ENCODE results near the gene TMEM255B.
"Not testable (repeated sequence)": the region's sequence is repeated elsewhere in the genome, so short reads cannot be mapped to it uniquely, and the experiment has no call there.

Gene TMEM255B

GRCh38 chr13:113770441-113770840, 11.4 kb downstream of the TMEM255B start:
- DNase-seq = no peak

DNA sequence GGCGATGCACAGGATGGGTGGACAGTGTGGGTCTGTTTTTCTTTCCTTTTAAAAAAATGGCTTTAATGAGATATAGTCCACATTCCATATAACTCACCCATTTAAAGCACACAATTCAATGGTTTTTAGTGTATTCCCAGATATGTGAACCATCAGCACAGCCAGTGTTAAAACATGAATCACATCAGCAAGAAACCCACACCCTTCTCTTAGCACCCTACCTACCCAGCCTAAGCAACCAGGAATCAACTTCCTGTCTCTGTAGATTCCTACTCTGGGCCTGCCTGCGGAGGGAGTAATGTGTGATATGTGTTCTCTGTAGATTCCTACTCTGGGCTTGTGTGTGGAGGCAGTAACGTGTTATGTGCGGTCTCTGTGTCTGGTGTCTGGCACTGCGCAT, 11.9 kb downstream of the TMEM255B start:
- DNase-seq = no peak

DNA sequence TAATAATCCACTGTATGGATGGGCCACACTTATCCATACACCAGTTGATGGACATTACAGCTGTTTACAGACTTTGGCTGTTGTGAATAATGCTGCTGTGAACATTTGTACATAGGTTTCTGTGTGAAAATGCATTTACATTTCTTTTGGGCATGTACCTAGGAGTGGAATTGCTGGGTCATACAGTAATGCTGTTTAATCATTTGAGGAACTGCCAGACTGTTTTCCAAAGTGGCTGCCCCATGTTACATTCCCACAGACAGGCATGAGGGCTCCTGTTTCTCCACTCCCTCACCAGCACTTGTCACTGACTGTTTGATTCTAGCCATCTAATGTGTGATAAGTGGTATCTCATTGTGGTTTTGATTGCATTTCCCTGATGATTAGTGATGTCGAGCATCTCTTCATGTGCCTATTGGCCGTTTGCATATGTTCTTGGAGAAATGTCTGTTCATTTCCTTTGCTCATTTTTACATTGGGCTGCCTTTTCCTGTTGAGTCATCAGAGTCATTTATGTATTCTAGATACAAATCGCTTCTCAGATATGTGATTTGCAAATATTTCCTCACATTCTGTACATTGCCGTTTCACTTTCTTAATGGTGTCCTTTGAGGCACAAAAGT, 12.8 kb downstream of the TMEM255B start:
- no peak for DNase-seq

DNA sequence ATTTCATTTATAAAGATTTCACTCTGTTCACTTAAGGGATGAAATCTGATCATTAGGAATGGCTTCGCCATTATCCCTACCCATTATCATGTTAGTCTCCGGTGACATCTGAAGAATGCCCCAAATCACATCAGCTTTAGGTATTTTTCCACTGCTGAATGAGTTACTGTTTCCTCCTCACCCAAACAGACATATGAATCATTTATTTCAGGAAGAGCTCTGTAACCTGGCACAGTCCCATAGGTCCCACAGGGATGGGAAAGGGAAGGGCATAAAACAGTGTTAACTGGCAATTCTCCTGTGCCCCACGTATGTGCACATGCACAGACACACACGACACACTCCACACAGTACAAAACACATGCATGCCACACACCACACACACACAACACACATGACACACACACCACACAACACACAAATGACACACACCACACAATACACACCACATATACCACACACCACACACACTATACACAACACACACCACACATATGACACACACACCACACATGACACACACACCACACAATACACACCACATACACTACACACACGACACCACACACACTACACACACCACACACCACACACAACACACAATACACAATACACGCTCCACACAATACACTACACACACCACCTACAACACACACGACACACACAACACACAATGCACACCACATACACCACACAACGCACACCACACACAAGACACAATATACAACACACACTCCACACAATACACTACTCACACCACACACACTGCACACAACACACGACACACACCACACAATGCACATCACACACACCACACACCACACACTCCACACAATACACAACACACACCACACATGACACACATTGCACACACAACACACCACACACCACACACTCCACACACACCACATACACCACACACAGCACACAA, 15.4 kb downstream of the TMEM255B start:
- DNase-seq = no peak

- no peak for DNase-seq
These were observed 16.6 kb downstream of the TMEM255B start for GRCh38 chr13:113775451-113776145.

DNA sequence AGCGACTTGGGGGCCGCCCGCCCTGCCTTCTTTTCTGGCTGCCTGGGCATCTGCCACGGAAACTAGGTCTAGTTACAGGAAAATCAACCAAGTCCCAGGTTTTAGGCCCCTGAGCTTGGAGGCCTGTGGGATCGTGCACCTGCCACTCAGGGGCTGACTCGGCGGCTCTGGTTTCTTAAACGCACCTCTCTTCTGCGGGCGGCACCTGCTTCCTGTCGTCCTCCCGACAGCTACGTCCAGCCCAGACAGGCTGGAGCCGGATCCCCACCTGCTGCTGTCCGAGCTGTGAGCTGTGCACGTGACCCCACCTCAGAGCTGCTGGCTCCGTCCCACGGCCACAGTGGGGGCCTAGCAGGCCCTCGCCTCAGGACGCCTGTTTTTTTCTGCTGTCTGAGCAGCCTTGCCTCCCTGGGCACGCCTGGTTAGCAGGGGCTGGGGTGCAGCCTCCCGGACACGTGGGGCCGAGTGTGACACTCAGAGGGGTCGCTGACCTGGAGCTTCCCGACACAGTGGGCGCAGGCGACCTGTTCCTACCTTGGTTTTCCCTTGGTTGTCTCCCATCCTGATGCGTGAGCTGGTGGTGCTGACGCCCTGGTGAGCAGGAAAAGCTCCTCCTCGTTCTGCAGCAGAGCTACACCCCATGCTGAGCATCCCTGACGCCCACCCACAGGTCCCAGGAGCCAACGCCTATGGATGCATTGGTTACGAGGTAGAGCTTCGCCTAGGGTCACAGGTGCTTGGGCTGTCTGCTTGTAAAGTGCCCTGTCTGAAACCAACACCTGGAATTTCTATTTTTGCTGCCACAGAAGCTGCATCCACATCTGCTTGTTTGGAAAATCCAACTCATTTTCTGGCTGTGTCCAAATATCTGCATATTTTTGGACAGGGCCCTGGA, 17.5 kb downstream of the TMEM255B start:
- no peak for DNase-seq

DNA sequence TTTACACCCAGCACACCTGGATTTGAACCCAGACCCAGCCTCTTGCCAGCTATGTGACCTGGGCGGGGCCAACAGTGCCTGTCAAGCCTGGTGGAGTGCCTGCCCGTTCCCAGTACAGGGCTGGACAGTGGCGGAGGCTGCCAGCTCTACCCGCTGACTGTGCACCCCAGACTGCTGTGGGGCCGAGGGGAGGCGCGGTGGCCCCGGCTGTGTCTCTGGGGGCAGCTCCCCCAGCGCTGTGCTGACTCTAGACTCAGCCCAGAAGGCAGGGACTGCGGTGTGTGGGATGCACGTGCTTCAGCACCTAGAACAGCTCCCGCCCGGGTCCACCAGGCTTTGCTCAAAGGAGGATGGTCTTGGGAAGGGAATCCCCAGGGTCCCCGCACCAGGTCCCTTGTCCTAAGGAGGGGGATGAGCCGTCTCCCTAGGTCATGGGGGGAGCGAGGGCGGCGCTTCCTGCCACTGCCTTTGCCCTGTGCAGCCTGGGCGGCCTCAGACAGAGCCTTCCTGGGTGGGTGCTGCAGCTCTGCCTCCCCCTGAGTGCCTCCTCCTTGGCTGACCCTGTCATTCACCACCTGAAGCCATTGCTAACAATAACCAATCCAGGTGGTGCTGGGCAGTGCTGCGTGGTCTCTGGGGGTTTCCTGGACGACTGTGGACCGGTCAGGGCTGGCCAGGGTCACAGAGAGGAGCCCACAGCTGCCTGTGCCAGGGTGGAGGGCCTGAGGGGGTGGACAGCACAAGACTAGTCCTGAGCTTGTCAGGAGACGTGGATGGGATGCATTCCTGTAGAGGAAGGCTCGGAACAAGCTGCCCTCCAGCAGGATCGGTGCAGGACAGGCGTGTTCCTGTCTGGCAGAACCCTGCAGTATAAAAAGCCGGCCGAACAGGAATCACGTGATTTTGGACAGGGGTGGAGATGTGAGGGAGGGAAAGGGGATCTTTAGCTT, 18.6 kb downstream of the TMEM255B start:
- no peak for DNase-seq

DNA sequence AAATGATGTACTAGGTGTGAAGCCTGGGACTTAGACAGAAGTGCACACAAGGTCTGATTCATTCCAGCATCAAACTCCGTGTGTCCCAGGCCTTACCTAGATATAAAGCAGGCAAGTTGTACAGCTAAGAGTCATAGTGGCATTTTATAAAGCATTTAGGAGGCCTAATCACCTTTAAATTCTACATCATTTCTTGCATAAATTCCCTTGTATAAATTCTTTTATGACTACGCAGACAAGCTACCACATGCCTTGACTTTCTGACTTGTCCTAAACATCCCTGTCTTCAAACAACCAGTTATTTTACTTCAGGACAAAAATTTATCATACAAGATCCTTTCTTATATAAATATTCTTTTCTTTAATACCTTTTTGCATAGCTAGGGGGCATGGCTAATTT, 22.5 kb downstream of the TMEM255B start:
- DNase-seq = no peak

- DNase-seq = no peak
These were observed 23.4 kb downstream of the TMEM255B start for GRCh38 chr13:113782472-113782871.

DNA sequence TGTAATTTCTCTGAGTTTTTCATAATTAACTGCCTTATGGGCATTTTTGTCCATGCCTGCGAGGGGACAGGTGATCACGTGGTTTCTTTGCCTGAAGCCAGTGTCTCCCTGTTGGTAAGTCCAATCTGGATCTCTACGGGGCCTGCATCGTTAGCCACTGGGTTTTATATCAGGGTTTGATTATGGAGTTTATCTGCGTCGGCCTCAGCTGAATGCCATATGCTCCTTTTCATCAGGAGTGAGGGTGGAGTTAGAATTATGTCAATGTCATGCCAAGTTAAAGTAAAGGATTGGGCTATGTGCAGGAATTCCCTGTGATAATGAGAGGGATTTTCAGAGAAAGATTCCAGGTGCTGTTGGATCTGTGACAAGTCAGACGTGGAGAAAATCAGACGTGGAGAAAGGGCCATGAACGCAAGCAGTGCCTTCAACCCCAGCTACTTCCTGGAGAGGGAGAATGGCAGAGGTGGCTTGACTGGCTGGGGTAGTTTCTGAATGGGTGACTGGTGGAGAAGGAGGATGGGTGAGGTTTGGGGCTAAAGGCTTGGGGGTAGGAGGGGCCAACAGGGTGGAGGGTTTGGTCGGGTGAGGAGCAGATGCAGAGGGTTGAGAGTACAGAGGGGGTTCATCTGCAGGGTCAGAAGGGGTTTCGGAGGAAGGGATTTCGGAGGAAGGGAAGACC, 24.3 kb downstream of the TMEM255B start:
- DNase-seq = no peak

DNA sequence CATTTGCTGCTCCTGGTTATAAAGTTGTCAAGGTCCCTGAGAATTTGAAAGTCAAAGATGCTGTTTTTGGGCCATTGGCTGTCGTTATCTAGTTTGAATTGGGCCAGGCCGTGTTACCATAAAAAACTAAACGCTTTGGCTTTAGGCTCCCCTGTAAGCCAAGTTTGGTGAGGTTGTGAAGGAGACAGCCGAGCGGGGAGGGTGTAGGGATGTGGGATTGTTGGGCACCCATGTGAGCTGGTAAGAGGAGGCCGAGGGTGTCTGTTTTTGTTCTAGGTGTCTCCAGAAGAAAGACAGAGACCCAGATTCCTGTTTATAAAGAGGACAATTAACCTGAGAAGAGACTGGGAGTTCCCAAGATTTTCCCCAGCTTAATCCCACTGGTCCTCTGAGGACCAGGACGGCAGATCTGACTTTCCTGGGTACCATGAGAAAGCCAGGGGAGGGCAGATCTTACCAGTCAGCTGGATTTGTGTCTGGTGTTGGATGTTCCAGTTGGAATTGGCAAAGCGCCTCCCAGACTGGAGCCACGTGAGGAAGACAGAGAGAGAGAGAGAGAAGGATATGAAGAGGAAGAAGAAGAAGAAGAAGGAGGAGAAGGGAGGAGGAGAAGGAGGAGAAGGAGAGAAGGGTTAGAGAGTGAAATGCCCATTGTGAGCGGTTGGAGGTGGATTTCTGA, 25.1 kb downstream of the TMEM255B start:
- DNase-seq = no peak

- DNase-seq = no peak
These were observed 25.6 kb downstream of the TMEM255B start for GRCh38 chr13:113784645-113785024.

DNA sequence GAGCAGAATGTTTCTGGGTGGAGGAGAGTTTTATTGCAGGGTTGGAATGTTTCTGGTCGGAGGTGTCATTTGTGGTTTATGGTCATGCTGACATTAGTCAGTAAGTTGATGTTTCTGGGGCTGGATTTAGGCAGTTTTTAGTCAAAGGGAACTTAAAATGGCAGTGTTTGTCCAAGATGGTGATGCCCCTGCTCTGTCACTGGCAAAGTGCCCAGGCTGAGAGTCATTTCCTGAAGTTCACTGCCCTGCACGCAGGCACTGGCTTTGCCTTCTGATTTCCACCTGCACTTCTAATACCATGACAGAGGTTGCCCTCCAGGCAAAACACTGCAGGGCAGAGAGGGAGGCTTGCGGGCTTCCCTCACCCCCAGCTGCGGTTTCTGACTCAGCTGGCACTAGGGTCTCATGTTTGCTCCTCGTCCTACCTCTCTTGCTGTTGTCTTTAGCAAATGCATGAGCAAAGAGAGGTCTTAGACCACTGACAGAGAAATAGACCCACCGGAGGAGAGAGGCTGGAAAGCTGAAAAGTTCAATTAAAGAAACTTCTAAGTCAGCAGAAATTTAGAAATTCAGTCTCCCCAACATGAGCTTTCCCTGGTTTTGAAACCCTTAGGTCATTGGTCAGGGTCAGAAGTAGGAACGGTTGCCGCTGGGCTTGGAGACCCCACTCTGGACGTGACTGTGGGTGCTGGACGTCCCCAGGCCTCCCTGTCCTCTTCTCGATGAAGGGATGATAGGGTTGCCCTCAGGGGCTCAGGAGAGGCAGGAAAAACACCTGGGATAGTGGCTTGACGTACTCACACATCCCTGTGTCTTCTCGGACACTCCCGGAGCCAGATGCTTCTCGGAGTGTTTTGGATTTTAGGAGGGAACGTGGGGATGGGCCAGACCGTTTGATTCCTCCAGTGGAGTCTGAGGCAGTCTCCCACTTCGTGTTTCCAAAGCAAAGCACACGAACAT, 26.3 kb downstream of the TMEM255B start:
- no peak for DNase-seq

GRCh38 chr13:113786262-113786841, 27.3 kb downstream of the TMEM255B start:
- DNase-seq = no peak

- DNase-seq = no peak
These were observed 28.7 kb downstream of the TMEM255B start for GRCh38 chr13:113787694-113788093.

- no peak for DNase-seq
These were observed 29.5 kb downstream of the TMEM255B start for GRCh38 chr13:113788413-113789135.

DNA sequence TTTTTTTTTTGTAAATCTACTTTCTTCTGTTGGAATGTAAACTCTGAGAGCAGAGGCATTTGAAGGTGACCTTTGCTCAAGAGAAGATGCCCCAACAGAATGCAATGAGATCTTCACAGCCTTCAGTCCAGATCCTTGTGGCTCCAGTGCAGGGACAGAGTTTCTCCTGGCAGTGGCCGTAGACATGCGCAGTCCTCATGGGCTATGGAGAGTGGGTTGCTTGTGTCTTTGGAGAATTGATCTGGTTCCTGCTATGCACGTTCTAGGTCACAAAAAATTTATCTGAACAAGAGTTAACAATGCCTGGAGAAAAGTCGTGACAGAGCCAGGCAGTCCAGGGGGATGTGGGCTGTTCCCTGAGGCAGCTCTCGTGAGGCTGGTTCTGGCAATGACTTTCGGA, 30.1 kb downstream of the TMEM255B start:
- DNase-seq = no peak

GRCh38 chr13:113789931-113790330, 30.9 kb downstream of the TMEM255B start:
- DNase-seq = not testable (repeated sequence)
